Urothelium cell line (cell line): ENCODE results near the gene SPINK7.
A peak's percentile ranks its signal among the peaks of the same experiment; 100 is the strongest.
"Not testable (repeated sequence)": the region's sequence is repeated elsewhere in the genome, so short reads cannot be mapped to it uniquely, and the experiment has no call there.

Experiments
- DNase-seq: peaks from one replicate; pipeline ENCODE4 v3.0.0; 2011; ENCODE audit warnings: low spot score, mixed read lengths
- FAIRE-seq: peaks from 2 replicates; lab custom pipeline; 2011; peaks lifted over from hg19 to GRCh38; lab: Jason Lieb, UNC

The SPINK7 gene

GRCh38 chr5:148312153-148312552 is at the start of gene SPINK7:
SPINK7 (plus strand) TSS chr5:148312423; CDS start chr5:148312484, 61 bp downstream.
- no peak for FAIRE-seq
- no peak for DNase-seq

GRCh38 chr5:148267962-148268361 is 44.3 kb upstream of the SPINK7 start:
- DNase-seq = no peak
- no peak for FAIRE-seq

- DNase-seq (peak; percentile 65), FAIRE-seq (peak; percentile 89)
Measured at GRCh38 chr5:148268566-148268965, 43.7 kb upstream of the SPINK7 start, which contains the start of gene SPINK13. SPINK13 (plus strand) TSS chr5:148268794; CDS start chr5:148270073, 1,279 bp downstream.

GRCh38 chr5:148275129-148275528 is 37.1 kb upstream of the SPINK7 start:
- not testable (repeated sequence) for DNase-seq, FAIRE-seq

GRCh38 chr5:148280893-148281292 is 31.3 kb upstream of the SPINK7 start:
- DNase-seq, FAIRE-seq: not testable (repeated sequence)

- not testable (repeated sequence) for DNase-seq
- peak; percentile 27 for FAIRE-seq
Measured at GRCh38 chr5:148281336-148281735, 30.9 kb upstream of the SPINK7 start.

GRCh38 chr5:148290271-148291195 is 21.7 kb upstream of the SPINK7 start:
- no peak for FAIRE-seq
- DNase-seq = peak; percentile 16

DNA sequence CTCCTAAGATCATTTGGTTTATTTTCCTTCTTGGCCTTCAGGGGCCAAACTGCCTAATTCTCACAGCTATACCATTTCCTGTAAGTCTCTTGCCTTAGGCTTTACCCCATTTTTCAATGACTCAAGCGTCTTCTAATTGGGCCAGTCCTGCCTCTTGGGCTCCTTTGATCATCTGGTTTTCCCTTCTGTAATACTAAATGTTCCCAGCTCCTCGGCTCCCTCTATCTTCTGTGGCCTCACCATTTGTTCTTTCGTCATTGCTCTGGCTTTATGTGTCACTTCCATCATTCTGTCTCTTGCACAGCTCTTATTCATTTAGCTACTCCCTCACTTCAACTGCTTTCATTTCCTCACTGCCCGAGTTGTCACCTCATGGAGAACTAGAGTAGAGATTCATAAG is 14.5 kb upstream of the SPINK7 start:
- DNase-seq (no peak), FAIRE-seq (no peak)

- no peak for FAIRE-seq
- no peak for DNase-seq
Measured at GRCh38 chr5:148306446-148306845, 5.8 kb upstream of the SPINK7 start.

- DNase-seq = no peak
Measured at GRCh38 chr5:148309019-148309418, 3.2 kb upstream of the SPINK7 start.

DNA sequence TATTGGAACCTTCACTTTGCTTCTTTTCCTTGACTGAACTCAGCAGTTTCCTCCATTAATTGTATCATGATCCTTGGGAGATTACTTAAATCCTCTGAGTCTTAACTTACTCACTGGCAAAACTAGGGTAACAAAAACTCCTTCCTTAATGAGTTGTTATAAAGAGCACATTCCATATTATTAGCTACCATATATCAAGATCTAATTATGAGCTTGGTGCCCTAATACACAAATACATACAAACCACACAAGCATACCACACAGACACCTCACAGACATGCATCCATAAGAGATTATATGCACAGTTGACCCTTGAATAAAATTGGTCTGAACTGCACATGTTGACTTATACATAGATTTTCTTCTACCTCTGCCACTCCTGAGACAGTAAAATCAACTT is 2.5 kb upstream of the SPINK7 start:
- FAIRE-seq (no peak), DNase-seq (no peak)

More at GRCh38 chr5:148309019-148309418, 3.2 kb upstream of the SPINK7 start:
- FAIRE-seq = no peak

DNA sequence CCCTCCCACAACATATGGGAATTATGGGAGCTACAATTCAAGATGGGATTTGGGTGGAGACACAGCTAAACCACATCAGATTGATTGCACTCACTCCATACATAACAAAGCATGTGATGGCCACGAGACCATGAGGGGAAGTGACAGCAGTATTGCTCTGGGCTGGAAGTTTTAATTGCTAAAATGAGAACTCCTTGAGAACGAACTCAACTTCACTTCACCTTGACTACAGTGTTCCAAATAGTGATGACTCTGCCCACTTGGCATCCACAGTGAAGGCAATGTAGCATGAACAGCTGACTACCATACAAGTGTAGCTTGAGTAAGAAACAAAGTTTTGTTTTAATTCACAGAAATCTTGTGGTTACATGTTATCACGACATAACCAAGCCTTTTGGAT is 739 bp upstream of the SPINK7 start:
- DNase-seq = no peak
- no peak for FAIRE-seq

- FAIRE-seq = no peak
- DNase-seq = no peak
Measured at GRCh38 chr5:148314187-148314586, 2.0 kb downstream of the SPINK7 start.

- DNase-seq (no peak), FAIRE-seq (no peak)
Measured at GRCh38 chr5:148314731-148315130, 2.5 kb downstream of the SPINK7 start.

DNA sequence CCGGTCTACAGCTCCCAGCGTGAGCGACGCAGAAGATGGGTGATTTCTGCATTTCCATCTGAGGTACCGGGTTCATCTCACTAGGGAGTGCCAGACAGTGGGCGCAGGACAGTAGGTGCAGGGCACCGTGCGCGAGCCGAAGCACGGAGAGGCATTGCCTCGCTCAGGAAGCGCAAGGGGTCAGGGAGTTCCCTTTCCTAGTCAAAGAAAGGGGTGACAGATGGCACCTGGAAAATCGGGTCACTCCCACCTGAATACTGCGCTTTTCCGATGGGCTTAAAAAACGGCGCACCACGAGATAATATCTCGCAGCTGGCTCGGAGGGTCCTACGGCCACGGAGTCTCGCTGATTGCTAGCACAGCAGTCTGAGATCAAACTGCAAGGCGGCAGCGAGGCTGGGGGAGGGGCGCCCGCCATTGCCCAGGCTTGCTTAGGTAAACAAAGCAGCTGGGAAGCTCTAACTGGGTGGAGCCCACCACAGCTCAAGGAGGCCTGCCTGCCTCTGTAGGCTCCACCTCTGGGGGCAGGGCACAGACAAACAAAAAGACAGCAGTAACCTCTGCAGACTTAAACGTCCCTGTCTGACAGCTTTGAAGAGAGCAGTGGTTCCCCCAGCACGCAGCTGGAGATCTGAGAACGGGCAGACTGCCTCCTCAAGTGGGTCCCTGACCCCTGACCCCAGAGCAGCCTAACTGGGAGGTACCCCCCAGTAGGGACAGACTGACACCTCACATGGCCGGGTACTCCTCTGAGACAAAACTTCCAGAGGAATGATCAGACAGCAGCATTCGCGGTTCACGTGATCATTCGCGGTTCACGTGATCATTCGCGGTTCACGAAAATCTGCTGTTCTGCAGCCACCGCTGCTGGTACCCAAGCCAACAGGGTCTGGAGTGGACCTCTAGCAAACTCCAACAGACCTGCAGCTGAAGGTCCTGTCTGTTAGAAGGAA is 8.1 kb downstream of the SPINK7 start:
- DNase-seq = not testable (repeated sequence)

GRCh38 chr5:148333262-148333849 is 21.1 kb downstream of the SPINK7 start:
- DNase-seq (no peak), FAIRE-seq (no peak)

More for the DNA sequence above, 8.1 kb downstream of the SPINK7 start:
- not testable (repeated sequence) for FAIRE-seq

DNA sequence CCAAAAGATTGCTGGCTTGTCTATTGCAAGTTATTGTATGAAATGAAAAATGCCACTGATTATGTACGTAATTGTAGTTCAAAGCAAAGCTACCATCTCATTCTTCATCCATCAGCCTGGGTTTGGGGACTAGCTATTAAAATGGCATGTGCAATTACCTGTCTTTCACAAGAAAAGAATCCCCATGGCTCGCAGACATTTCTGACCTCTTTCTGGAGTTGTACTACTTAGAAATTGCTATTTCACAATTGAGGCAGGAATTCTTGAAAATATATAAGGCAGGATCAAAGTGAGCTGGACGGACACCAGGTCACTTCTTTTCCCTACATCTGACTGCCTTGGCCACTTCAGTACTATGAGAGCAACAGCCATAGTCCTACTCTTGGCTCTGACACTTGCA is 23.0 kb downstream of the SPINK7 start, which contains the start of gene SPINK9:
SPINK9 (plus strand) TSS at position 301 of the 400 bp plus-strand sequence; CDS start at position 356, 55 bp downstream.
- DNase-seq (no peak), FAIRE-seq (no peak)

- DNase-seq = no peak
- FAIRE-seq = no peak
Measured at GRCh38 chr5:148336704-148337435, 24.6 kb downstream of the SPINK7 start.

DNA sequence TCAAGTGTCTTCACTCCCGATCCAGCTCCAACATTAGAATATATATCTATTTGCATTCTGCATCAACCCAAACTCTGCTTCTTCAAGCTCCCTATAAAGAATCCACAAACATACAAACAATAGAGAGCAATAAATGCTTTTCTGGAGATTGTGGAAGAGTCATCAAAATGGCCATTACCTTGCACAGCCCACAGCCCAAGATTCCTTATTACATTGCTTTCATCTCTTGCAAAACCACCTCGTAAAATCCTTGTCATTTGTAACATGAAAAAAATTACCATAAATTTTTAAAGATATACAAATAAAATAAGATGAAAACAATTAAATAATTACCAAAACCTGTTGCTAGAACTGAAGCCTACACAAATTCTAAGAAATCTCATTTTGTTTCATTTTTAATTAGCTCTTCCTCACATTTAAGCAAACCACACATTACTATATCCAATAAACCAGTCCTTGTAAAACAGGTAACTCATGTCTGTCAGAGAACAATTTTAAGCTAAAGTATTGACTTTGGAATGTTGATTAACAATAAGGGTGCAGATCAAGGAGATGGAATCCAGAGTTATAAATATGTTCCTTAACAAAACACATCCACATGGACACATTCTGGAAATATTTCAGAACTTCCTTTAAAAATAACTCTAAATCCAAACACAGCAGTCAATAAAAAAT is 30.3 kb downstream of the SPINK7 start:
- FAIRE-seq (no peak), DNase-seq (no peak)
